HCT116 (cell line): ENCODE results near the gene UNKL. TPM values are rescaled to one million over a fixed set of nuclear protein-coding genes. Genes with fewer than 3 reads are reported as not detected.

ENCODE experiments used
- ATAC-seq: fragments of 200-7000 bp; cut with Tn5 transposase; 2 replicates; pipeline ENCODE4 v1.9.1; 2020; ENCODE audit warnings: mild to moderate bottlenecking, moderate library complexity
- BruUV-seq: library from RNA; stranded (reverse); fragments of 400-500 nt; replicated peaks from 2 replicates; lab custom pipeline; 2021; lab: Mats Ljungman, UMichigan
- CTCF ChIA-PET: fragments of 300-600 bp; sonication (Branson Sonifier 250); formaldehyde crosslinking; loops from one replicate; lab custom pipeline; 2021; ENCODE audit warnings: antibody characterized with exemption; lab: Charles Lee
- POLR2A ChIA-PET: fragments of 300-600, 350-600 bp; sonication (Branson Sonifier 250); formaldehyde crosslinking; loops from one replicate; lab custom pipeline; 2021; ENCODE audit warnings: antibody characterized with exemption; lab: Charles Lee
- RAD21 ChIA-PET, 2 experiments: fragments of 300-600 bp; sonication (Branson Sonifier 250); formaldehyde crosslinking; loops; one replicate each; lab custom pipeline; 2023; ENCODE audit warnings: low total read pairs in 2 of 2; ENCODE audit not compliant: uncharacterized antibody in 2 of 2, unreplicated experiment in 2 of 2, low non-redundant PET in 1 of 2; lab: Charles Lee
- DNase-seq: peaks from one replicate; pipeline ENCODE4 v3.0.0-alpha.2; 2010; ENCODE audit warnings: low read depth, low spot score
- H2AFZ ChIP-seq: fragments of 200-600 bp; shearing (Covaris generic), sonication (generic); 2 replicates; pipeline ENCODE4 v1.6.1; 2017; ENCODE audit warnings: low read depth, mixed run types, mixed read lengths, antibody characterized with exemption, low read length; ENCODE audit not compliant: poor library complexity, severe bottlenecking
- H3K27ac ChIP-seq: 2 replicates; pipeline ENCODE4 v1.5.1; 2012; ENCODE audit warnings: low read depth, low read length
- H3K27me3 ChIP-seq: fragments of 200-600 bp; sonication (generic); 2 replicates; pipeline ENCODE4 v1.6.1; 2016; ENCODE audit warnings: mixed run types, low read length, mixed read lengths; ENCODE audit not compliant: insufficient read depth
- H3K36me3 ChIP-seq, 2 experiments: fragments of 200-500 bp in 1 of 2; fragments of 200-600 bp in 1 of 2; sonication (Bioruptor generic) in 1 of 2; sonication (generic) in 1 of 2; 2 replicates each; pipeline versions ENCODE4 v1.5.1 to v1.6.1; 2014 to 2016; ENCODE audit warnings: low read length in 2 of 2, inconsistent platforms in 1 of 2, mixed read lengths in 1 of 2, mixed run types in 1 of 2; ENCODE audit not compliant: insufficient read depth in 2 of 2, control insufficient read depth in 1 of 2
- H3K4me1 ChIP-seq, 2 experiments: fragments of 200-600 bp in 1 of 2; sonication (generic) in 1 of 2; 2 replicates each; pipeline versions ENCODE4 v1.5.1 to v1.6.1; 2012 to 2017; ENCODE audit warnings: low read length in 2 of 2, inconsistent platforms in 1 of 2, mild to moderate bottlenecking in 1 of 2, mixed read lengths in 1 of 2, mixed run types in 1 of 2, moderate library complexity in 1 of 2; ENCODE audit not compliant: insufficient read depth in 2 of 2, control insufficient read depth in 1 of 2
- H3K4me2 ChIP-seq: fragments of 200-600 bp; sonication (generic); 2 replicates; pipeline ENCODE4 v1.6.1; 2017; ENCODE audit warnings: mixed run types, low read length, mixed read lengths
- H3K4me3 ChIP-seq, 2 experiments: fragments of 200-600 bp in 1 of 2; sonication (generic) in 1 of 2; replicated peaks in 1 of 2; 2 replicates each; pipeline ENCODE4 v1.5.1; 2011 to 2016; ENCODE audit warnings: low read length in 2 of 2, control low read depth in 1 of 2, low read depth in 1 of 2, mild to moderate bottlenecking in 1 of 2, mixed read lengths in 1 of 2, mixed run types in 1 of 2
- H3K79me2 ChIP-seq: fragments of 200-600 bp; sonication (generic); 2 replicates; pipeline ENCODE4 v1.6.1; 2017; ENCODE audit warnings: mild to moderate bottlenecking, mixed run types, low read length, moderate library complexity, mixed read lengths; ENCODE audit not compliant: insufficient read depth
- H3K9ac ChIP-seq: fragments of 200-600 bp; sonication (generic); 2 replicates; pipeline ENCODE4 v1.6.1; 2016; ENCODE audit warnings: low read length, mixed read lengths
- H3K9me2 ChIP-seq: fragments of 200-600 bp; sonication (generic), shearing (Covaris generic); 2 replicates; pipeline ENCODE4 v1.6.1; 2017; ENCODE audit warnings: mixed run types, mild to moderate bottlenecking, moderate library complexity; ENCODE audit not compliant: insufficient read depth
- H3K9me3 ChIP-seq, 2 experiments: fragments of 200-500 bp in 1 of 2; fragments of 200-600 bp in 1 of 2; sonication (Bioruptor generic) in 1 of 2; sonication (generic) in 1 of 2; 2 replicates each; pipeline ENCODE4 v1.6.1; 2014 to 2017; ENCODE audit warnings: low read length in 2 of 2, mixed read lengths in 2 of 2, inconsistent platforms in 1 of 2, low read depth in 1 of 2, mild to moderate bottlenecking in 1 of 2, mixed run types in 1 of 2, moderate library complexity in 1 of 2; ENCODE audit not compliant: control insufficient read depth in 1 of 2, insufficient read depth in 1 of 2
- H4K20me1 ChIP-seq: fragments of 200-600 bp; sonication (generic), shearing (Covaris generic); 2 replicates; pipeline ENCODE4 v1.6.1; 2017; ENCODE audit warnings: mixed run types, mild to moderate bottlenecking, moderate library complexity; ENCODE audit not compliant: insufficient read depth
- CBX3 ChIP-seq: IDR thresholded peaks from 2 replicates; pipeline ENCODE4 v1.6.1; 2012; ENCODE audit warnings: low read depth
- ELF1 ChIP-seq: IDR thresholded peaks from 2 replicates; pipeline ENCODE4 v1.6.1; 2012; ENCODE audit warnings: low read depth, borderline replicate concordance
- EZH2 ChIP-seq: fragments of 200-600 bp; sonication (generic); IDR thresholded peaks from 2 replicates; pipeline ENCODE4 v1.6.1; 2017; ENCODE audit warnings: antibody characterized with exemption, mixed run types
- JUND ChIP-seq: IDR thresholded peaks from 2 replicates; pipeline ENCODE4 v1.6.1; 2012
- POLR2A ChIP-seq: IDR thresholded peaks from 2 replicates; pipeline ENCODE4 v1.7.0; 2011; ENCODE audit warnings: borderline replicate concordance; ENCODE audit not compliant: insufficient read depth, insufficient read length; ENCODE audit errors: extremely low read depth
- SRF ChIP-seq: IDR thresholded peaks from 2 replicates; pipeline ENCODE4 v1.6.1; 2012; ENCODE audit warnings: low read depth
- intact Hi-C: fragments of 100-400 bp; cut with micrococcal nuclease; formaldehyde crosslinking; loops from 2 replicates; pipeline ENCODE4 v1.10.0; 2022
- total RNA-seq: library from RNA; stranded (reverse); gene quantifications from one replicate; pipeline ENCODE4 v1.2.1, GENCODE V29; 2021; ENCODE audit not compliant: unreplicated experiment
- TF ChIP-seq, protein P1 (sequence below), 3 experiments: fragments of 200-600 bp in 1 of 3; sonication (generic) in 1 of 3; IDR thresholded peaks in 2 of 3; conservative IDR thresholded peaks in 1 of 3; 2 replicates each; pipeline ENCODE4 v1.5.1; 2012 to 2017; ENCODE audit warnings: low read depth in 2 of 3, low read length in 2 of 3, antibody characterized with exemption in 1 of 3, borderline replicate concordance in 1 of 3, control low read depth in 1 of 3, mild to moderate bottlenecking in 1 of 3, mixed read lengths in 1 of 3, mixed run types in 1 of 3, moderate library complexity in 1 of 3; ENCODE audit not compliant: insufficient read depth in 1 of 3
- TF ChIP-seq, protein P2 (sequence below): IDR thresholded peaks from 2 replicates; pipeline ENCODE4 v1.6.1; 2012
- TF ChIP-seq, protein P3 (sequence below): IDR thresholded peaks from 2 replicates; pipeline ENCODE4 v1.6.1; 2011; ENCODE audit warnings: mild to moderate bottlenecking, low read length, moderate library complexity; ENCODE audit not compliant: insufficient replicate concordance; ENCODE audit errors: extremely low read depth

The UNKL gene
- total RNA-seq, 1 experiment from 2014 or later, result 24.9 TPM

DNA sequence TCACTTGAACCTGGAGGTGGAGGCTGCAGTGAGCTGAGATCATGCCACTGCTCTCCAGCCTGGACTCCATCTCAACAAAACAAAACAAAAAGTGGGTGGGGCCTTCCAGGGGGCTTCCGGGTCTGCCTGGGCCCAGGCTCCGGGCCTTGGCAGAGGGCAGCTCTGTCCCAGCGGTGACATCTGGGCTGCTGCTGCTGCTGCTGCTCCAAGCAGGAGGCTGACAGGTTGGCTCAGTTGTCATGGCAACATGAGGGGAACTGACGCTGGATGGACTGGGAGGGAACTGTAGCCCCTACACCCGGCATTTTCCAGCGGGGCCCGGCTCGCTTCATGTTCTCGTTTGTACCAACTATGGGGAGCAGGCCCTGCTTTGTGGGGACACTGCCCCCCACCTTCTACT, 77.0 kb downstream of the UNKL start:
- ATAC-seq (no peak), DNase-seq (no peak)
- no peaks in the 10 kb centered on the region for H3K9me3 ChIP-seq
- TF ChIP-seq, protein P1, sequence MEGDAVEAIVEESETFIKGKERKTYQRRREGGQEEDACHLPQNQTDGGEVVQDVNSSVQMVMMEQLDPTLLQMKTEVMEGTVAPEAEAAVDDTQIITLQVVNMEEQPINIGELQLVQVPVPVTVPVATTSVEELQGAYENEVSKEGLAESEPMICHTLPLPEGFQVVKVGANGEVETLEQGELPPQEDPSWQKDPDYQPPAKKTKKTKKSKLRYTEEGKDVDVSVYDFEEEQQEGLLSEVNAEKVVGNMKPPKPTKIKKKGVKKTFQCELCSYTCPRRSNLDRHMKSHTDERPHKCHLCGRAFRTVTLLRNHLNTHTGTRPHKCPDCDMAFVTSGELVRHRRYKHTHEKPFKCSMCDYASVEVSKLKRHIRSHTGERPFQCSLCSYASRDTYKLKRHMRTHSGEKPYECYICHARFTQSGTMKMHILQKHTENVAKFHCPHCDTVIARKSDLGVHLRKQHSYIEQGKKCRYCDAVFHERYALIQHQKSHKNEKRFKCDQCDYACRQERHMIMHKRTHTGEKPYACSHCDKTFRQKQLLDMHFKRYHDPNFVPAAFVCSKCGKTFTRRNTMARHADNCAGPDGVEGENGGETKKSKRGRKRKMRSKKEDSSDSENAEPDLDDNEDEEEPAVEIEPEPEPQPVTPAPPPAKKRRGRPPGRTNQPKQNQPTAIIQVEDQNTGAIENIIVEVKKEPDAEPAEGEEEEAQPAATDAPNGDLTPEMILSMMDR (IDR thresholded peaks at IDR 0.05 in 2 of 3, conservative IDR thresholded peaks at IDR 0.05 in 1 of 3; ENCODE audit: borderline replicate concordance in 1 of 3, insufficient read depth in 1 of 3, low read depth in 2 of 3, low read length in 2 of 3), result no peak
- TF ChIP-seq, protein P2, sequence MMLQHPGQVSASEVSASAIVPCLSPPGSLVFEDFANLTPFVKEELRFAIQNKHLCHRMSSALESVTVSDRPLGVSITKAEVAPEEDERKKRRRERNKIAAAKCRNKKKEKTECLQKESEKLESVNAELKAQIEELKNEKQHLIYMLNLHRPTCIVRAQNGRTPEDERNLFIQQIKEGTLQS, result no peak
- TF ChIP-seq EZH2, result no peak
- no peak for TF ChIP-seq JUND
- TF ChIP-seq, protein P3, sequence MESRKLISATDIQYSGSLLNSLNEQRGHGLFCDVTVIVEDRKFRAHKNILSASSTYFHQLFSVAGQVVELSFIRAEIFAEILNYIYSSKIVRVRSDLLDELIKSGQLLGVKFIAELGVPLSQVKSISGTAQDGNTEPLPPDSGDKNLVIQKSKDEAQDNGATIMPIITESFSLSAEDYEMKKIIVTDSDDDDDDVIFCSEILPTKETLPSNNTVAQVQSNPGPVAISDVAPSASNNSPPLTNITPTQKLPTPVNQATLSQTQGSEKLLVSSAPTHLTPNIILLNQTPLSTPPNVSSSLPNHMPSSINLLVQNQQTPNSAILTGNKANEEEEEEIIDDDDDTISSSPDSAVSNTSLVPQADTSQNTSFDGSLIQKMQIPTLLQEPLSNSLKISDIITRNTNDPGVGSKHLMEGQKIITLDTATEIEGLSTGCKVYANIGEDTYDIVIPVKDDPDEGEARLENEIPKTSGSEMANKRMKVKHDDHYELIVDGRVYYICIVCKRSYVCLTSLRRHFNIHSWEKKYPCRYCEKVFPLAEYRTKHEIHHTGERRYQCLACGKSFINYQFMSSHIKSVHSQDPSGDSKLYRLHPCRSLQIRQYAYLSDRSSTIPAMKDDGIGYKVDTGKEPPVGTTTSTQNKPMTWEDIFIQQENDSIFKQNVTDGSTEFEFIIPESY, result no peak
- no peak for TF ChIP-seq ELF1
- TF ChIP-seq POLR2A, result no peak
- no peak for TF ChIP-seq CBX3
- TF ChIP-seq SRF, result no peak
- BruUV-seq, result no TSS peak
- H3K4me1 ChIP-seq, result peaks cover 5 to 25% of the 10 kb centered on the region in 2 experiments; a peak in 3 of 4 replicates
- no peaks in the 10 kb centered on the region for H3K27me3 ChIP-seq
- H3K36me3 ChIP-seq, result no peaks in the 10 kb centered on the region
- H3K9ac ChIP-seq, result no peak overlapping the region
- POLR2A ChIA-PET, result no interaction called here
- CTCF ChIA-PET, result no interaction called here
- intact Hi-C loops, result no loop called here
- no peaks in the 10 kb centered on the region for H3K79me2 ChIP-seq
- no peaks in the 10 kb centered on the region for H4K20me1 ChIP-seq
- RAD21 ChIA-PET, result no interaction called here
- no peak overlapping the region for H3K4me3 ChIP-seq
- H3K4me2 ChIP-seq, result no peak overlapping the region
- H3K9me2 ChIP-seq, result no peaks in the 10 kb centered on the region
- H2AFZ ChIP-seq, result no peak overlapping the region
- no peak overlapping the region for H3K27ac ChIP-seq
